ENCODE measurements around the gene EDIL3. TPM values are rescaled to one million over a fixed set of nuclear protein-coding genes. Genes with fewer than 3 reads are reported as not detected.

EDIL3 gene
- total and polyA plus RNA-seq, 10 of the 15 experiments (the other 5 are each of a cell fraction or from before 2014, with no cell fraction given) = 0.01 to 0.62 (median 0.20) TPM

DNA sequence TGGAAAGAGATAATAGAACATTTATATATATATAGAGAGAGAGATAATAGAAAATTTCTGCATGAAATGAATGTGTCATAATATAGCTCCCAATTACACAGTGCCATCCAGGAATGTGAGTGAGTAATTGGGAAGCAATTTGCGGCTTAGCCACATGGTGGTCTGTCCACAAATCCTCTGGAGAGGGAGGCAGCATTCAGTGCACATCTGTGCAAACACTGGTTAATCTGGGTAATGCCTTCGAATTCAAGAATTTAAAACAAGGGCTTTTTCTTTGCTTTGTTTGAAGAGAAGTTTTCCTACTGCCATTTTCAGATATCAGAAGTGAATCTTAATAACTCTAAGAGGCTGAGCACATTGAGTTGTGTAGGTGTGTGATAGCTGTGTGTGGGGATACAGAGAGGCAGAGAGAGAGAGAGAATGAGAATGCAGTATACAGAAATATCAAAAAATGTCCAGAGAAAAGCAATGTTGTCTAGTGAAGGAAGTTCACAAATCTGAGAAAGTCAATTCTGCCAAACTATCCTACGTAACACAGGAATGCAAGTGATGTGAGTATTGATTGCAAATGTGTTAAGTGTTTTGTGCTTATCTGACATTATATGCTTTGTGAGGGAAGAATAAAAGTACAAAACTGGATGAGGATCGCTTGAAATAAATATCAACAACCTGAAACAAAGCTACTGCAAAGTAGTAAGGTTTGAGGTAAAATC, 134.6 kb downstream of the EDIL3 start:
- Histone ChIP-seq H3K9me3 (replicated peaks; ENCODE audit: control insufficient read depth, insufficient read depth, low read length) (no peaks in the 10 kb centered on the region), H3K36me3 (ENCODE audit: control insufficient read depth in 2 of 2, insufficient read depth in 2 of 2, low read length in 1 of 2) (no peaks in the 10 kb centered on the region), H3K27ac (ENCODE audit: control insufficient read depth, insufficient read depth) (no peak overlapping the region), H2AFZ (ENCODE audit: control insufficient read depth, low read depth, low read length) (no peak overlapping the region), H3K9ac (ENCODE audit: control insufficient read depth, insufficient read depth, low read length) (no peak overlapping the region), H3K27me3 (replicated peaks in 1 of 2; ENCODE audit: control insufficient read depth in 2 of 2, insufficient read depth in 2 of 2, low read length in 1 of 2) (no peaks in the 10 kb centered on the region), H3K4me2 (ENCODE audit: control insufficient read depth, insufficient read depth) (no peak overlapping the region), H3K79me2 (ENCODE audit: control insufficient read depth, insufficient read depth, low read length) (no peaks in the 10 kb centered on the region), H3K4me3 (no peak overlapping the region), H4K20me1 (ENCODE audit: control insufficient read depth, insufficient read depth) (no peaks in the 10 kb centered on the region), H3K4me1 (ENCODE audit: control insufficient read depth, insufficient read depth, low read length) (no peaks in the 10 kb centered on the region)
- intact Hi-C loops (cut with micrococcal nuclease; ENCODE audit: unreplicated experiment) (no loop called here), in situ Hi-C loops (cut with MboI) (loop anchor here (25.0 kb wide), 1 partner anchor 538 kb away; the partner anchor contains the start of gene HAPLN1)
- CTCF ChIA-PET = interaction anchor here (1.0 to 1.6 kb wide), 2 partner anchors 18 to 322 kb away, joined by 3 to 4 read pairs; no protein-coding TSS in a partner anchor
- BruUV-seq (replicated peaks) = no TSS peak
- ATAC-seq = no peak
- POLR2A ChIA-PET = no interaction called here
- 21% methylated on average over 4 of the region's 4 CpGs for WGBS (ENCODE audit: insufficient coverage, insufficient replicate concordance, low lambda C conversion rate, missing lambda C conversion rate)
- SMC1A ChIA-PET (ENCODE audit: uncharacterized antibody, unreplicated experiment) = interaction anchor here (0.6 kb wide), 1 partner anchor 11 kb away, joined by 3 read pairs; no protein-coding TSS in a partner anchor
- no peak for DNase-seq (ENCODE audit: low read depth, low spot score)
- no peak for FAIRE-seq
- RAD21 ChIA-PET (ENCODE audit: unreplicated experiment) = no interaction called here
- TF ChIP-seq RELA (IDR thresholded peaks at IDR 0.05; ENCODE audit: borderline replicate concordance, partially characterized antibody) (no peak), GATAD2B (conservative IDR thresholded peaks at IDR 0.05; ENCODE audit: low read depth) (no peak), TCF3 (IDR thresholded peaks at IDR 0.05; ENCODE audit: borderline replicate concordance, insufficient read depth, low read depth, low read length) (no peak), ESRRA (IDR thresholded peaks at IDR 0.05; ENCODE audit: low read length) (no peak), SUZ12 (IDR thresholded peaks at IDR 0.05; ENCODE audit: unreplicated experiment) (no peak), BMI1 (IDR thresholded peaks at IDR 0.05; ENCODE audit: borderline replicate concordance) (no peak), BACH1 (IDR thresholded peaks at IDR 0.05; ENCODE audit: borderline replicate concordance) (no peak), SMC3 (IDR thresholded peaks at IDR 0.05; ENCODE audit: borderline replicate concordance, low read length) (no peak), MEF2B (IDR thresholded peaks at IDR 0.05; ENCODE audit: partially characterized antibody, poor library complexity, severe bottlenecking) (no peak), RCOR1 (conservative IDR thresholded peaks at IDR 0.05; ENCODE audit: low read depth, low read length) (no peak)
- TF ChIP-seq, protein P1, sequence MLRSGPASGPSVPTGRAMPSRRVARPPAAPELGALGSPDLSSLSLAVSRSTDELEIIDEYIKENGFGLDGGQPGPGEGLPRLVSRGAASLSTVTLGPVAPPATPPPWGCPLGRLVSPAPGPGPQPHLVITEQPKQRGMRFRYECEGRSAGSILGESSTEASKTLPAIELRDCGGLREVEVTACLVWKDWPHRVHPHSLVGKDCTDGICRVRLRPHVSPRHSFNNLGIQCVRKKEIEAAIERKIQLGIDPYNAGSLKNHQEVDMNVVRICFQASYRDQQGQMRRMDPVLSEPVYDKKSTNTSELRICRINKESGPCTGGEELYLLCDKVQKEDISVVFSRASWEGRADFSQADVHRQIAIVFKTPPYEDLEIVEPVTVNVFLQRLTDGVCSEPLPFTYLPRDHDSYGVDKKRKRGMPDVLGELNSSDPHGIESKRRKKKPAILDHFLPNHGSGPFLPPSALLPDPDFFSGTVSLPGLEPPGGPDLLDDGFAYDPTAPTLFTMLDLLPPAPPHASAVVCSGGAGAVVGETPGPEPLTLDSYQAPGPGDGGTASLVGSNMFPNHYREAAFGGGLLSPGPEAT (IDR thresholded peaks at IDR 0.05; ENCODE audit: low read depth) = no peak
- TF ChIP-seq, protein P2, sequence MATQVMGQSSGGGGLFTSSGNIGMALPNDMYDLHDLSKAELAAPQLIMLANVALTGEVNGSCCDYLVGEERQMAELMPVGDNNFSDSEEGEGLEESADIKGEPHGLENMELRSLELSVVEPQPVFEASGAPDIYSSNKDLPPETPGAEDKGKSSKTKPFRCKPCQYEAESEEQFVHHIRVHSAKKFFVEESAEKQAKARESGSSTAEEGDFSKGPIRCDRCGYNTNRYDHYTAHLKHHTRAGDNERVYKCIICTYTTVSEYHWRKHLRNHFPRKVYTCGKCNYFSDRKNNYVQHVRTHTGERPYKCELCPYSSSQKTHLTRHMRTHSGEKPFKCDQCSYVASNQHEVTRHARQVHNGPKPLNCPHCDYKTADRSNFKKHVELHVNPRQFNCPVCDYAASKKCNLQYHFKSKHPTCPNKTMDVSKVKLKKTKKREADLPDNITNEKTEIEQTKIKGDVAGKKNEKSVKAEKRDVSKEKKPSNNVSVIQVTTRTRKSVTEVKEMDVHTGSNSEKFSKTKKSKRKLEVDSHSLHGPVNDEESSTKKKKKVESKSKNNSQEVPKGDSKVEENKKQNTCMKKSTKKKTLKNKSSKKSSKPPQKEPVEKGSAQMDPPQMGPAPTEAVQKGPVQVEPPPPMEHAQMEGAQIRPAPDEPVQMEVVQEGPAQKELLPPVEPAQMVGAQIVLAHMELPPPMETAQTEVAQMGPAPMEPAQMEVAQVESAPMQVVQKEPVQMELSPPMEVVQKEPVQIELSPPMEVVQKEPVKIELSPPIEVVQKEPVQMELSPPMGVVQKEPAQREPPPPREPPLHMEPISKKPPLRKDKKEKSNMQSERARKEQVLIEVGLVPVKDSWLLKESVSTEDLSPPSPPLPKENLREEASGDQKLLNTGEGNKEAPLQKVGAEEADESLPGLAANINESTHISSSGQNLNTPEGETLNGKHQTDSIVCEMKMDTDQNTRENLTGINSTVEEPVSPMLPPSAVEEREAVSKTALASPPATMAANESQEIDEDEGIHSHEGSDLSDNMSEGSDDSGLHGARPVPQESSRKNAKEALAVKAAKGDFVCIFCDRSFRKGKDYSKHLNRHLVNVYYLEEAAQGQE (IDR thresholded peaks at IDR 0.05; ENCODE audit: low read depth, low read length) = no peak
- TF ChIP-seq, protein P3, sequence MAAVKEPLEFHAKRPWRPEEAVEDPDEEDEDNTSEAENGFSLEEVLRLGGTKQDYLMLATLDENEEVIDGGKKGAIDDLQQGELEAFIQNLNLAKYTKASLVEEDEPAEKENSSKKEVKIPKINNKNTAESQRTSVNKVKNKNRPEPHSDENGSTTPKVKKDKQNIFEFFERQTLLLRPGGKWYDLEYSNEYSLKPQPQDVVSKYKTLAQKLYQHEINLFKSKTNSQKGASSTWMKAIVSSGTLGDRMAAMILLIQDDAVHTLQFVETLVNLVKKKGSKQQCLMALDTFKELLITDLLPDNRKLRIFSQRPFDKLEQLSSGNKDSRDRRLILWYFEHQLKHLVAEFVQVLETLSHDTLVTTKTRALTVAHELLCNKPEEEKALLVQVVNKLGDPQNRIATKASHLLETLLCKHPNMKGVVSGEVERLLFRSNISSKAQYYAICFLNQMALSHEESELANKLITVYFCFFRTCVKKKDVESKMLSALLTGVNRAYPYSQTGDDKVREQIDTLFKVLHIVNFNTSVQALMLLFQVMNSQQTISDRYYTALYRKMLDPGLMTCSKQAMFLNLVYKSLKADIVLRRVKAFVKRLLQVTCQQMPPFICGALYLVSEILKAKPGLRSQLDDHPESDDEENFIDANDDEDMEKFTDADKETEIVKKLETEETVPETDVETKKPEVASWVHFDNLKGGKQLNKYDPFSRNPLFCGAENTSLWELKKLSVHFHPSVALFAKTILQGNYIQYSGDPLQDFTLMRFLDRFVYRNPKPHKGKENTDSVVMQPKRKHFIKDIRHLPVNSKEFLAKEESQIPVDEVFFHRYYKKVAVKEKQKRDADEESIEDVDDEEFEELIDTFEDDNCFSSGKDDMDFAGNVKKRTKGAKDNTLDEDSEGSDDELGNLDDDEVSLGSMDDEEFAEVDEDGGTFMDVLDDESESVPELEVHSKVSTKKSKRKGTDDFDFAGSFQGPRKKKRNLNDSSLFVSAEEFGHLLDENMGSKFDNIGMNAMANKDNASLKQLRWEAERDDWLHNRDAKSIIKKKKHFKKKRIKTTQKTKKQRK (IDR thresholded peaks at IDR 0.05; ENCODE audit: low read depth, low read length) = no peak
